GM18499 (cell line): ENCODE data around the gene NMBR.
"Not testable (repeated sequence)": the region's sequence is repeated elsewhere in the genome, so short reads cannot be mapped to it uniquely, and the experiment has no call there.

ENCODE experiments used
- ATAC-seq: cut with Tn5 transposase; IDR thresholded peaks from one replicate; pipeline ENCODE4 v1.9.1; 2021; ENCODE audit warnings: moderate number of reproducible peaks; ENCODE audit not compliant: insufficient read depth, unreplicated experiment

Gene NMBR

DNA sequence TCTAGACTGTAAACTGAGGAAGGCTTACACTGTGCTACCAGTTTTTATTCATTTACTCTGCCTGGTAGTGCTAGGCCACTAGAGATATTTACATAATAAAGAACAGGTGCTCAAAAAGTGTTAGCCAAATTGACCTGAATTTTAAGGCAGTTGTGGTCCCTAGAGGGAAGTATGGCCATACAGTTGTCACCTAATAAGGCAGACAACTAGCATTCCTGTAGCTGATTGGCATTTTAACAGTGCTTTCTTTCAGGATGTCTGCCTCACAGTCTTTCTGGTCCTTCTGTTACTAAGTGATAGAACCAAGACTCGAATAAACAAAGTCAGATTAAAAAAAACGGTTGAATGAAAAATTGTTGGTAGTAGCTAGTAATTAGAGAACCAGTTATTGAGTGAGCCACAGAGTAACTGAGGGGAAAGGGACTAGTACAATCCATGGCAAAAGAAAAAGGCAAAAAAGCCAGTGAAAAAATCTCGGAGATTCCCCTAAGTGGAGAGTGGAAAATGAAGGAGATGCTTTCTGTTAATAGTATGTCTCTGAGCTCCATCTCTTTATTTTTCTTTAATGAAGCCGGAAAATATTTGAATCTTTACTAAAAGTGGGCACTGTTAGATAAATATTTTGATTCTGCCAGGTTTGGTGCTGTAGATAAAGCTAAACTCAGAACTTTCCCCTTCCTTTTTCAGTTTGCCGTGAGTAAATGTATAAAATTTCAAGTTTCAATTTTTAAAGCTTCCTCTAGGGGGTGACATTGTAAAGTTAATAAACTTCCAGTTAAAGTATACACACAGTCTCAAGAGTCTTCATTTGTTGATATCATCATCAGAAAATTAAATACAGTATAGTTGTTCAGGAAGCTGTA, 9.2 kb upstream of the NMBR start:
- ATAC-seq = no peak

DNA sequence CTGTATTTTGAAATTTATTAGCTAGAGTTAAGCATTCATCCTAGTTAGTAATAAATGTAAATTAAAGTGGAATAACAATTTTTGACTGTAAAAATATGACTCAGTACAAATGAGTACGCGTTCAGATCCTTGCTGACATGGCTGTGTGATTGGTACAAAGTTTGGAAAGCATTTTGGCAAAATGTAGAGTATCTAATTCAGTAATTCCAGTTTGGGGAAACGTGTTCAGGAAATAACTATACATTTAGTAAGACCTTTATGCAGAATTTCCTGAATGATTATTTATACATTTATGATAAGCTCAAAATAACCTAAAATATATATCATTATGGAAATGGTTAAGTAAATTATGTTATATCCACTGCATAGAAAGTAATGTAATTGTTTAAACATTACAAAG, 8.2 kb upstream of the NMBR start:
- ATAC-seq = no peak

- no peak for ATAC-seq
Measured at GRCh38 chr6:142154336-142154735, 7.4 kb upstream of the NMBR start.

DNA sequence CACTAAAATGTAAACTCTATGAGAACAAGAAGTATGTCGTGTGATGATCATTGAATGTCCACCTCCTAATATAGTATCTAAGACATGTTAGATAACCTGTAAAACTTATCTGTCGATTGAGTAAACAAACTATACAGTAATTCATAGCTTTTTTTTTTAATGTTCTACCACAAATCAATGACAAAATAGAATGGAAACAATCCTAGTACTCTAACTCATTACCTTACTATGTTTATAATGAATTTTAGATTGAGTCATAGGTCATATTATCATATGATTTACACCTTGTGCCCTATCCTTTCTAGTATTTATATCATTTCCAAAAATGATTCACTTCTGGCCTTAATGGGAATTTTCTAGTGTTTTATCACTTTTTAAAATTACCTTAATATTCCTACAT, 6.3 kb upstream of the NMBR start:
- ATAC-seq = no peak

DNA sequence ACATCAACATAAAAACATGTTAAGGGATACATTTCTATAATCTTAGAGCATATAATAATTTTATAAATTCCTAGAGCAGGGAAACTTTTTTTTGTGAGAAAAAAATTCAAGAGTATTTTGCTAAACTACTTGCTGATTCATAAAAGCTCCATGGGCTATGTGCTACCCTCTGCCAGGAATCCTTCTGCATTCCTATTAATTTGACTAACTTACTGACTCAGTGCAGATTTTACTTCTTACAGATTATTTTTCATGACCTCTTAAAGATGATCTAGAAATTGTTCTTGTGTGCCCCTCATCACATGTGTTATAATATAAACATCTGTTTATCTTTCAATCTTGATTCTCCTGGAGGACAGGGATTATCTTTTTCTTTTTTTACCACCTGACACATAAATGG, 5.8 kb upstream of the NMBR start:
- no peak for ATAC-seq

GRCh38 chr6:142141531-142141930, 5.4 kb downstream of the NMBR start:
- ATAC-seq = not testable (repeated sequence)

DNA sequence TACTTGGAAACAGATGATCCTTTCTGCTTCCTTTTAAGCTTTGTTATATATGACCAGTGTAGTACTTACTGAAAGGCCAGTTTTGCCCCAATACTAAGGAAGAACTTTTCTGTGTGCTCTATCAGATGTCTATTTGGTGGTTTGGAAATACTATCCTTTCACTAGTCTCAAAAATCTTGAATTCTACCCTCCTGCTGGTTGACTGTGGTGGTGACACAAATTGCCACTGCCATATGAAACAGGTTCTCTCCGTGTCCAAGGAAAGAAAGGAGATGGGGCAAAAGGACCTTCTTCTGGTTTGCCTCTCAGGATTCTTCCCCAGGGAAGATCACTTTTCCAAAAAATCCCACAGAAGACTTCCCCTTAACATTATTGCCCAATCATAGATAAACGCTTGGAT, 8.0 kb downstream of the NMBR start:
- ATAC-seq = no peak

DNA sequence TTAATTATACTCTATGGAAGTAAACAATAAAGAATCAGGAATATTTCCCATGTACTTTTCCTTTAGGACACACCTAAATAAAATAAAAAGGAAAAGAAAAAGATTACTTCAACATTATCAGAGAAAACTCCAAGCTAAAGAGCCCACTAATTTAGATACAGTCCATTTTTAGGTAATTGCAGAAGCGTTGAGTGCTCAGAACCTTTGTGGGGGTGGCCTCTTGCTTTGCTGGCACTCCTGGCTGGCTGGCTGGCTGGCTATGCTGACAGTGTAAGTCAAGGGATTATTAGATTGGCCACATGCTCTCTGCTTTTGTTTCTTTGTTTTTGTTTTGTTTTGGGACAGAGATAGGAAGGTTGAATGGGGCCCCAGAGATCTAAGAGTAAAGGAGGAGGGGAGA, 14.3 kb downstream of the NMBR start, which contains the start of gene GJE1:
Gene GJE1 (plus strand): TSS at position 301 of the 400 bp plus-strand sequence. CDS start 234 bp downstream, outside the sequence.
- ATAC-seq = no peak

GRCh38 chr6:142130814-142131213, 16.1 kb downstream of the NMBR start:
- ATAC-seq = no peak

DNA sequence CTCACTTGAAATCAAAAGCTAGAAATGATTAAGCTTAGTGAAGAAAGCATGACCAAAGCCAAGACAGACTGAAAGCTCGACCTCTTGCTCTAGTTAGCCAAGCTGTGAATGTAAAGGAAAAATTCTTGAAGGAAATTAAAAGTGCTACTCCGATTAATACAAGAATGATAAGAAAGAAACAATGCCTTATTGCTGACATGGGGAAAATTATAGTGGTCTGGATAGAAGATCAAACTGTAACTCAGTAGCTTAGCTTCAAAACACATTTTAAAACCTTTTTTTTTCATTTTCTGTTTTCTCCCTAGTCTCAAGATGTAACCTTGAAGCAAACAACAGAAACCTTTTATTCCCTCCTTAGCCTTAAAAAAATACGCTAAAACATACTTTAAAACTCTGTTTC, 25.6 kb downstream of the NMBR start:
- no peak for ATAC-seq

DNA sequence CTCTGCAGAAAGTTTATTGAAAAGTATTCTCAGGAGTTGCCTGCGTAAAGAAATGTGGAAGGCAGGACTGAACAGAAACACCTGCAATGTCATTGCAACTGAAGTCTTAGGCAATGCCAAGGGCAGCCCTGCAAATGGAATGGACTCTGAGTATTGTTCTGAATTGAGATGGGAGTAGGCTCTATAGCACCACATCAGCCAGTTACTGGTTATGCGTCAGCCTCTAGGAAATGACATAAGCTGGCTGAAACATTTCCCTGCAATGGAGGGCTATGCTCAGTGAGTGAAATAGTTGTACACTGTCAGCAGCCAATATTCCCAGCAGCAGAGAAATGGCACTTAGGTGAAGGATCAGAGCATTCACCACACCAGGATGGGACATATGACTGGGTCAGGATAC, 28.0 kb downstream of the NMBR start:
- ATAC-seq = no peak

GRCh38 chr6:142118328-142118727, 28.6 kb downstream of the NMBR start:
- no peak for ATAC-seq

GRCh38 chr6:142117366-142117765, 29.6 kb downstream of the NMBR start:
- no peak for ATAC-seq

- ATAC-seq = no peak
Measured at GRCh38 chr6:142112451-142113061, 34.4 kb downstream of the NMBR start.

GRCh38 chr6:142110820-142111219, 36.1 kb downstream of the NMBR start:
- ATAC-seq = not testable (repeated sequence)

DNA sequence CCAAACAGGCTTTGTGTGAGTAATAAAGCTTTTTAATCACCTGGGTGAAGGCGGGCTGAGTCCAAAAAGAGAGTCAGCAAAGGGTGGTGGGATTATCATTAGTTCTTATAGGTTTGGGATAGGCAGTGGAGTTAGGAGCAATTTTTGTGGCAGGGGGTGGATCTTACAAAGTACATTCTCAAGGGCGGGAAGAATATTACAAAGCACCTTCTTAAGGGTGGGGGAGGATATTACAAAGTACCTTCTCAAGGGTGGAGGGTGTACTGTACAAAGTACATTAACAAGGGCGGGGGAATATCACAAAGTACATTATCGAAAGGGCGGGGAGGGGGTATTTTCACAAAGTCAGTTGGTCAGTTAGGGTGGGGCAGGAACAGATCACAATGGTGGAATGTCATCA, 42.1 kb downstream of the NMBR start:
- ATAC-seq = not testable (repeated sequence)

GRCh38 chr6:142088858-142089216, 58.1 kb downstream of the NMBR start:
- no peak for ATAC-seq

- no peak for ATAC-seq
Measured at GRCh38 chr6:142087950-142088857, 58.7 kb downstream of the NMBR start.

GRCh38 chr6:142079130-142079529, 67.8 kb downstream of the NMBR start:
- no peak for ATAC-seq

DNA sequence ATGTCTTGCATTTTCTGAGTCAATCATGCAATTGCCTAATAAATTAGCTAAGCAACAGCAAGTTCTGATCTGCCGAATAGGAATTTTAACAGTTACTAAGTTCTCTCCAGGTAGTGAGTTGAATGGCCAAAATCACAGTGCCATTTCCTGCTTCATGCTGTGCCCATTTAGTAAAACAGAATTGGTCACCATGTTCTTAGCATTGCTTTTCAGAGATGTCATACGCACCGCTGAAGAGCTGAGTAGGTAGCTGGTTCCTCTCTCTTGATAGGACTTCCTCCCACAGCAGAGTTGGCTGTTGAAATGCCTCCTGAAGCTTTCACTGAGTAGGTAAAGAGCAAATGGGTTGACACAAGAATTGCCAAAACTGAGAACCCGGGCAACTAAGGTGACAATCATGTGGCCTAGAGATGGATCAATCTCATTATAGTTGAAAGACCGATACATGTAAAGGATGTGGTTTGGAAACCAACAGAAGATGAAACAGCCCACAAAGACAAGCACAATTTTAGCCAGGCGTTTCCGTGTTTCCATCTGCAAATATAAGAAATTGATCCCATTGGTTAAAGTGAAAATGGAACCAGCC, 71.3 kb downstream of the NMBR start:
- ATAC-seq = no peak
